GM12891 (cell line): ENCODE measurements around the gene CTNNA2.

ENCODE experiments used
- PAX5 ChIP-seq: IDR thresholded peaks from 2 replicates; pipeline ENCODE4 v1.6.1; 2011; ENCODE audit warnings: low read length, moderate library complexity, mild to moderate bottlenecking; ENCODE audit not compliant: insufficient read depth, severe bottlenecking
- POLR2A ChIP-seq: IDR thresholded peaks from 2 replicates; pipeline ENCODE4 v1.6.1; 2011; ENCODE audit warnings: low read depth, low read length, control low read depth
- POLR2AphosphoS5 ChIP-seq: IDR thresholded peaks from 2 replicates; pipeline ENCODE4 v1.6.1; 2011; ENCODE audit warnings: low read depth, low read length, control low read depth
- SPI1 ChIP-seq: IDR thresholded peaks from 2 replicates; pipeline ENCODE4 v1.6.1; 2011; ENCODE audit warnings: low read depth, low read length, control low read depth
- TAF1 ChIP-seq: IDR thresholded peaks from 2 replicates; pipeline ENCODE4 v1.6.1; 2011; ENCODE audit warnings: low read depth, low read length, control low read depth

- TF ChIP-seq POLR2A (no peak), TAF1 (no peak), SPI1 (no peak), POLR2AphosphoS5 (no peak), PAX5 (no peak)
These were observed 501.8 kb downstream of the CTNNA2 start for GRCh38 chr2:80014637-80015036.
